A549 treated with Mapracorat at 1 μM for 4 hours (cell line): ENCODE results near the gene OR1N1. TPM values are rescaled to one million over a fixed set of nuclear protein-coding genes. Genes with fewer than 3 reads are reported as not detected.

Source experiments
- total RNA-seq: library from RNA; stranded (reverse); fragments of 200-300 nt; extraction: Qiagen RNA extraction; gene quantifications from 5 replicates; pipeline ENCODE4 v1.2.3, GENCODE V29; 2022

Gene OR1N1, protein sequence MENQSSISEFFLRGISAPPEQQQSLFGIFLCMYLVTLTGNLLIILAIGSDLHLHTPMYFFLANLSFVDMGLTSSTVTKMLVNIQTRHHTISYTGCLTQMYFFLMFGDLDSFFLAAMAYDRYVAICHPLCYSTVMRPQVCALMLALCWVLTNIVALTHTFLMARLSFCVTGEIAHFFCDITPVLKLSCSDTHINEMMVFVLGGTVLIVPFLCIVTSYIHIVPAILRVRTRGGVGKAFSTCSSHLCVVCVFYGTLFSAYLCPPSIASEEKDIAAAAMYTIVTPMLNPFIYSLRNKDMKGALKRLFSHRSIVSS
- total RNA-seq = not detected in 5 replicates

DNA sequence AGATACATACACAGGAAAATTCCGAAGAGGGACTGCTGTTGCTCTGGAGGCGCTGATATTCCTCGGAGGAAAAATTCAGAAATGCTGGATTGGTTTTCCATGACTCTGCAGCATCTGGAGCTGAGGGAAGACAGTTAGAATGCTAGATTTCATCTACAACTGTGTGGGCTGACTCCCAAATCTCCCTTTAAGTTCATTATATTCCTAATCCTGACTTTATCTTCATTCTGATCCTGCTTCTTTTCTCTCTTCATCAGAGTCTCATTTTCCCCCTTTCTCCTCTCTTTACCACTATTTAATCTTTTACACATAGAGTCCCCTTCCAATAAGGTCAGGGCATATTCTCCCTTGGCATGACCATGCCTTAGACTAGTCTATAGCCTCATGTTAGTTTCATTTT is at the start of gene OR1N1:
Gene OR1N1, minus strand, starts transcription at position 101 of the 400 bp plus-strand sequence. Its CDS starts 0 bp downstream, at position 101.

DNA sequence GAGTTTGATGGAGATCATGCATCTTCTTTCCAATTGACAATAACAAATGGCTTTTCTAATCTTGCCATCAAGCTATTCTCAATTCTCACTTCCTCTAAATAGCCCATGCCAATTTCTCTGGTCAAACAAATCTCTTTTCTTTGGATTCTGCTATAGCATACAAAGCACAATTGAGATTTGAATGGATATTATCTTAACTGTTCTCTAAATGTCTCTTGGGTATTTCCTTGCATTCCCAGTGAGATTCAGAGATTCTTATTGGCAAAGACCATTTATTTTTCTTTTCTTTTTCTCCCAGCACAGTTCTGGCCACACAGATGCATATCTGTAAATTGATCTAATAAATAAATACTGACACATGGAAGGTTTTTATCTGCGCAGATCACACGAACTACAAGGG is 25.7 kb upstream of the OR1N1 start, which contains the start of gene OR1N2:
Gene OR1N2, plus strand, starts transcription at position 301 of the 400 bp plus-strand sequence. CDS start 100 bp downstream, outside the sequence.

DNA sequence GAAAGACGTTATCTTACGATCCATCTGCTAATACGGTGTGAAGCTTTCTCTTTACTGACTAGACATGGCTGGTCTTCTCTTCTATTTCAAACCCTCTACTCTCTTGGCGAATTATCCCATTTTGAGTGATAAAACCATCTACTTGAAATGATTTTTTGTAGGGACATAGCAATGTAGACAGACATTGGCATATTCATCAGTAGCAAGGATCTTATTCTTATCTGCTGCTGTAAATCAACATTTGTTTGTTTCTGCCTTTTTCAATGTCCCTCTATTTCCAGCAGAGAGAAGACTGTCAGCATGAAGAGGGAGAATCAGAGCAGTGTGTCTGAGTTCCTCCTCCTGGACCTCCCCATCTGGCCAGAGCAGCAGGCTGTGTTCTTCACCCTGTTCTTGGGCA is 8.3 kb downstream of the OR1N1 start, which contains the start of gene OR1J4:
Gene OR1J4, plus strand, starts transcription at position 301 of the 400 bp plus-strand sequence. Its CDS starts 0 bp downstream, at position 301.

DNA sequence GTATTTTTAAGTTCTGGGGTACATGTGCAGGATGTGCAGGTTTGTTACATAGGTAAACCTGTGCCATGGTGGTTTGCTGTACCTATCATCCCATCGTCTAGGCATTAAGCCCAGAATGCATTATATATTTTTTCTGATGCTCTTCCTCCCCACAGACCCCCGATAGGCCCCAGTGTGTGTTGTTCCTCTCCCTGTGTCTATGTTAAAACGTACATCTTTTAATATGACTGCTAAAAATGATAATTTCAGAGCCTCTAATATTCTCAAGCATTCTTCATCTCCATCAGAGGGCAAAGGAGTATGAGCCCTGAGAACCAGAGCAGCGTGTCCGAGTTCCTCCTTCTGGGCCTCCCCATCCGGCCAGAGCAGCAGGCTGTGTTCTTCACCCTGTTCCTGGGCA is 16.6 kb downstream of the OR1N1 start, which contains the start of gene OR1J2:
Gene OR1J2, plus strand, starts transcription at position 301 of the 400 bp plus-strand sequence. Its CDS starts 0 bp downstream, at position 301.

DNA sequence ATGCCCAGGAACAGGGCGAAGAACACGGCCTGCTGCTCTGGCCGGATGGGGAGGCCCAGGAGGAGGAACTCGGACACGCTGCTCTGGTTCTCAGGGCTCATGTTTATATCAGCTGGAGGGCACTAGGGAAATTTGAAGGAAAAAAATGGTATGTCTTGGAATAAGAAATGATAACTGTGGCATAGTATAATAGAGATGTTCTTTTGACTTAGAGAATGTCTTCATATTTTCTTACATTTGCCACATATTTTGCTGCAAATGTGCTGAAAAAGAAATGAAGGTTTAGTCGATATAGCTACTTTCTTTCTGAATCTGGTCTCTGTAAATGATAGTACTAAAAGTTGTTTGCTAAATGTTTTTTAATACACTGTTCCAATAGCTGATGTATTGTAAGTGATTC is 49.3 kb downstream of the OR1N1 start, which contains the start of gene OR1J1:
Gene OR1J1, minus strand, starts transcription at position 101 of the 400 bp plus-strand sequence. Its CDS starts 0 bp downstream, at position 101.

Other genes with a start within 250 kb of the OR1N1 start
- gene PTGS1, start 156.3 kb downstream of the OR1N1 start, total RNA-seq = 1.5 to 2.1 TPM (median 1.7 TPM) in 5 replicates
- not detected in 5 replicates for gene OR1J1, start 49.4 kb downstream of the OR1N1 start, total RNA-seq
- not detected in 5 replicates for gene OR1J2, start 16.5 kb downstream of the OR1N1 start, total RNA-seq
- gene OR1J4, start 8.2 kb downstream of the OR1N1 start, total RNA-seq = not detected in 5 replicates
- not detected in 5 replicates for gene OR1N2, start 25.8 kb upstream of the OR1N1 start, total RNA-seq
- gene OR1L8, start 56.1 kb upstream of the OR1N1 start, total RNA-seq = not detected in 5 replicates
- not detected in 5 replicates for gene OR1Q1, start 87.4 kb upstream of the OR1N1 start, total RNA-seq
- gene OR1B1, start 130.3 kb upstream of the OR1N1 start, total RNA-seq = not detected in 5 replicates
- not detected in 5 replicates for gene OR1L1, start 134.4 kb upstream of the OR1N1 start, total RNA-seq
- gene OR1L3, start 147.8 kb upstream of the OR1N1 start, total RNA-seq = not detected in 5 replicates
- gene OR1L4, start 196.7 kb upstream of the OR1N1 start, total RNA-seq = not detected in 5 replicates
- not detected in 5 replicates for gene OR1L6, start 215.0 kb upstream of the OR1N1 start, total RNA-seq